Endodermal cell (in vitro differentiated cells): Measurements from ENCODE around the gene ZHX3. TPM values are rescaled to one million over a fixed set of nuclear protein-coding genes. Genes with fewer than 3 reads are reported as not detected.
A peak's percentile ranks its signal among the peaks of the same experiment; 100 is the strongest.

ENCODE experiments used
- DNase-seq: peaks from one replicate; pipeline ENCODE4 v3.0.0-alpha.2; 2017
- H3K27ac ChIP-seq: 2 replicates; pipeline ENCODE4 v1.5.1; 2013; ENCODE audit warnings: mild to moderate bottlenecking, low read depth, low read length, moderate library complexity
- H3K27me3 ChIP-seq: 2 replicates; pipeline ENCODE4 v1.6.1; 2013; ENCODE audit warnings: mild to moderate bottlenecking, low read length, moderate library complexity; ENCODE audit not compliant: insufficient read depth, control insufficient read depth, poor library complexity, severe bottlenecking
- H3K36me3 ChIP-seq: 2 replicates; pipeline ENCODE4 v1.7.0; 2013; ENCODE audit warnings: mild to moderate bottlenecking, low read length, moderate library complexity; ENCODE audit not compliant: control insufficient read depth, insufficient read depth
- H3K4me1 ChIP-seq: one replicate; pipeline ENCODE4 v1.7.0; 2013; ENCODE audit warnings: low read length; ENCODE audit not compliant: control insufficient read depth, insufficient read depth
- H3K4me3 ChIP-seq: 2 replicates; pipeline ENCODE4 v1.5.1; 2013; ENCODE audit warnings: mild to moderate bottlenecking, low read length, moderate library complexity
- H3K9ac ChIP-seq: 2 replicates; pipeline ENCODE4 v1.6.1; 2013; ENCODE audit warnings: mild to moderate bottlenecking, low read length, moderate library complexity; ENCODE audit not compliant: poor library complexity, severe bottlenecking; ENCODE audit errors: extremely low read depth
- H3K9me3 ChIP-seq: 2 replicates; pipeline ENCODE4 v1.6.1; 2013; ENCODE audit warnings: mild to moderate bottlenecking, low read length, moderate library complexity; ENCODE audit not compliant: control insufficient read depth
- H3K27ac Mint-ChIP-seq: 2 replicates; pipeline ENCODE4 v1.8.0; 2020; ENCODE audit warnings: mixed read lengths
- H3K27me3 Mint-ChIP-seq: 2 replicates; pipeline ENCODE4 v1.8.0; 2021; ENCODE audit warnings: mild to moderate bottlenecking, mixed read lengths; ENCODE audit not compliant: insufficient read depth
- H3K36me3 Mint-ChIP-seq: 2 replicates; pipeline ENCODE4 v1.8.0; 2020; ENCODE audit warnings: low read depth, mixed read lengths
- H3K4me1 Mint-ChIP-seq: 2 replicates; pipeline ENCODE4 v1.8.0; 2020; ENCODE audit warnings: mixed read lengths
- H3K4me3 Mint-ChIP-seq: 2 replicates; pipeline ENCODE4 v1.8.0; 2020; ENCODE audit warnings: mild to moderate bottlenecking, moderate library complexity, mixed read lengths
- H3K9me3 Mint-ChIP-seq: 2 replicates; pipeline ENCODE4 v1.8.0; 2020; ENCODE audit warnings: mild to moderate bottlenecking, mixed read lengths
- CTCF ChIP-seq: fragments of 200-600 bp; sonication (generic); conservative IDR thresholded peaks from 2 replicates; pipeline ENCODE4 v1.5.0; 2021; ENCODE audit warnings: antibody characterized with exemption, mild to moderate bottlenecking
- WGBS, 2 experiments: methylation state at CpG; one replicate each; pipeline versions ENCODE4 v1.1.5 to v1.1.7; 2013; ENCODE audit warnings: missing lambda C conversion rate in 2 of 2, mixed read lengths in 1 of 2; ENCODE audit not compliant: insufficient coverage in 1 of 2, insufficient read length in 1 of 2; 5-methylcytosine and 5-hydroxymethylcytosine counted together
- total RNA-seq, 2 donors: library from RNA; stranded (reverse); fragmentation: NEBNext Ultra II Directional in 1 of 2; extraction: Animal tissue kit (Norgen Biotek cat#: 25700) in 1 of 2; gene quantifications; 2 replicates in 1 of 2; 3 replicates in 1 of 2; pipeline ENCODE4 v1.2.1, GENCODE V29; 2021

Gene ZHX3
- total RNA-seq, 2 donors from 2014 or later: 5.4 to 5.5 TPM

GRCh38 chr20:41166201-41167117 lies 151.1 kb downstream of the ZHX3 start:
- peaks cover 95% of the 10 kb centered on the region for H3K36me3 ChIP-seq
- peaks cover 84% of the 10 kb centered on the region for H3K36me3 Mint-ChIP-seq

GRCh38 chr20:41165001-41165882 lies 152.3 kb downstream of the ZHX3 start:
- peaks cover 97% of the 10 kb centered on the region for H3K36me3 ChIP-seq
- WGBS, 2 experiments: 96% methylated on average over 19 to 24 of the region's 24 CpGs
- no peak overlapping the region for H3K4me3 ChIP-seq
- no peaks in the 10 kb centered on the region for H3K27me3 ChIP-seq
- no peak overlapping the region for H3K27ac ChIP-seq
- H3K9ac ChIP-seq: no peak overlapping the region
- no peaks in the 10 kb centered on the region for H3K4me1 Mint-ChIP-seq
- H3K27ac Mint-ChIP-seq: no peak overlapping the region
- H3K36me3 Mint-ChIP-seq: peaks cover 86% of the 10 kb centered on the region
- no peaks in the 10 kb centered on the region for H3K9me3 Mint-ChIP-seq
- TF ChIP-seq CTCF: no peak
- no peaks in the 10 kb centered on the region for H3K9me3 ChIP-seq
- H3K27me3 Mint-ChIP-seq: no peaks in the 10 kb centered on the region
- no peak for DNase-seq
- H3K4me3 Mint-ChIP-seq: no peak overlapping the region
- no peaks in the 10 kb centered on the region for H3K4me1 ChIP-seq

More at GRCh38 chr20:41166201-41167117, 151.1 kb downstream of the ZHX3 start:
- no peaks in the 10 kb centered on the region for H3K9me3 Mint-ChIP-seq
- DNase-seq: no peak
- Histone ChIP-seq H3K27ac (no peak overlapping the region), H3K9ac (no peak overlapping the region), H3K27me3 (no peaks in the 10 kb centered on the region), H3K4me1 (no peaks in the 10 kb centered on the region), H3K9me3 (no peaks in the 10 kb centered on the region), H3K4me3 (no peak overlapping the region)
- no peak overlapping the region for H3K4me3 Mint-ChIP-seq
- WGBS, 2 experiments: 94 to 98% methylated on average over 21 to 27 of the region's 27 CpGs
- H3K27ac Mint-ChIP-seq: peak overlapping the region; percentile 32
- no peaks in the 10 kb centered on the region for H3K4me1 Mint-ChIP-seq
- H3K27me3 Mint-ChIP-seq: no peaks in the 10 kb centered on the region
- no peak for TF ChIP-seq CTCF

GRCh38 chr20:41163821-41164220 lies 153.7 kb downstream of the ZHX3 start:
- Mint-ChIP-seq H3K4me3 (no peak overlapping the region), H3K4me1 (no peaks in the 10 kb centered on the region), H3K27me3 (no peaks in the 10 kb centered on the region), H3K36me3 (peaks cover 79% of the 10 kb centered on the region), H3K27ac (no peak overlapping the region), H3K9me3 (no peaks in the 10 kb centered on the region)
- 72 to 94% methylated on average over 2 to 11 of the region's 11 CpGs for WGBS, 2 experiments
- no peak overlapping the region for H3K4me3 ChIP-seq
- H3K27ac ChIP-seq: no peak overlapping the region
- no peaks in the 10 kb centered on the region for H3K9me3 ChIP-seq
- H3K27me3 ChIP-seq: no peaks in the 10 kb centered on the region
- no peaks in the 10 kb centered on the region for H3K4me1 ChIP-seq
- H3K9ac ChIP-seq: no peak overlapping the region
- TF ChIP-seq CTCF: no peak
- H3K36me3 ChIP-seq: peaks cover 94% of the 10 kb centered on the region
- no peak for DNase-seq
